NCI-H446 (cell line): ENCODE data around the gene TCF7L1.
"Not testable (repeated sequence)": the region's sequence is repeated elsewhere in the genome, so short reads cannot be mapped to it uniquely, and the experiment has no call there.

Source experiments
- DNase-seq, 2 experiments: peaks; one replicate each; lab custom pipeline; 2025; lab: John Stamatoyannopoulos, UW

Gene TCF7L1

DNA sequence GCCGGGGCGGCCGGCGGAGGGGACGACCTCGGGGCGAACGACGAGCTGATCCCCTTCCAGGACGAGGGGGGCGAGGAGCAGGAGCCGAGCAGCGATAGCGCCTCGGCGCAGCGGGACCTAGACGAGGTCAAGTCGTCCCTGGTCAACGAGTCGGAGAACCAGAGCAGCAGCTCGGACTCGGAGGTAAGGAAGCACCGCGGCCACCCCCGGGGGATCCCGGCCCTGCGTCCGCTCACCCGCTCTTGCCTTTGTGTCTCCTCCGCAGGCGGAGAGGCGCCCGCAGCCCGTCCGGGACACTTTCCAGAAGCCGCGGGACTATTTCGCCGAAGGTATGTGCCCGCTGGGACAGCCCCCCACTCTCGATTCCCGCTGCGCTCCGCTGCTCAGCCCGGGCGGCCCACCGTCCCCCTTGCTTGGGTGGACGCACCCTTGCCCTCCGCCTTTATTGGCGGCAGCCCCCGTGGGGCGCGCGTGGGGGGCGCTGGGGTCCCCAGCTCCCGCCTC lies 611 bp downstream of the TCF7L1 start:
- no peak for DNase-seq

GRCh38 chr2:85134255-85134895 lies 1.2 kb downstream of the TCF7L1 start:
- no peak for DNase-seq

GRCh38 chr2:85134896-85135659 lies 1.9 kb downstream of the TCF7L1 start:
- no peak for DNase-seq

GRCh38 chr2:85135660-85135914 lies 2.4 kb downstream of the TCF7L1 start:
- no peak for DNase-seq

GRCh38 chr2:85137156-85137555 lies 4.0 kb downstream of the TCF7L1 start:
- DNase-seq = no peak

DNA sequence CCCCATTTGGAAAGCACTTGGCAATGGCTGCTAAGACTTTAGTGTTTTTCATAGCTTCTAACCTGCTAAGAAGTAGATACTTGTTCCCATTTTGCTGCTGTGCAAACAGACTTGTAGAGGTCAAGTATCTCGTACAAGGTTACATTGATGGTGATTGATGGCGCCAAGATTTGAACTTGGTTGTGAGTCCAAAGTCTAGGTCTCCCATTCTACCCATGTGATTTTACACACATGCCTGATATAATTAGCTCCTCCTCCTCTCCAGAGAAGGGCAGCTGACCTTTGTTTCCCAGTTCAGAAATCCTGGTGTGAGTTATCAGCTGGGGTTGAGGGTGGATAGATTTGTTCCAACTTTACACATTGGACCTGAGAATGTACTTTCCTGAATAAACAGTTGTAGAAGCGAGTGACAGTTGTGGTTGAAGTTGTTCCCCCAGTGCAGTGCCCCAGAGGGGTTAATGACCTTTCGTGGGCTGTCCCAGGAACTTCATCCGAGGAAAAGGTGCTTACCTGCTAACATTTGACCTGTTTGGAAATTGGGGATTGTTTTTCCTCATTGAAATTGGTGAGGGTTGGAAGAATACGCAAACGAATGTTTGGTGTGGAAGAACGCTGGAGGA lies 10.4 kb downstream of the TCF7L1 start:
- DNase-seq = no peak

DNA sequence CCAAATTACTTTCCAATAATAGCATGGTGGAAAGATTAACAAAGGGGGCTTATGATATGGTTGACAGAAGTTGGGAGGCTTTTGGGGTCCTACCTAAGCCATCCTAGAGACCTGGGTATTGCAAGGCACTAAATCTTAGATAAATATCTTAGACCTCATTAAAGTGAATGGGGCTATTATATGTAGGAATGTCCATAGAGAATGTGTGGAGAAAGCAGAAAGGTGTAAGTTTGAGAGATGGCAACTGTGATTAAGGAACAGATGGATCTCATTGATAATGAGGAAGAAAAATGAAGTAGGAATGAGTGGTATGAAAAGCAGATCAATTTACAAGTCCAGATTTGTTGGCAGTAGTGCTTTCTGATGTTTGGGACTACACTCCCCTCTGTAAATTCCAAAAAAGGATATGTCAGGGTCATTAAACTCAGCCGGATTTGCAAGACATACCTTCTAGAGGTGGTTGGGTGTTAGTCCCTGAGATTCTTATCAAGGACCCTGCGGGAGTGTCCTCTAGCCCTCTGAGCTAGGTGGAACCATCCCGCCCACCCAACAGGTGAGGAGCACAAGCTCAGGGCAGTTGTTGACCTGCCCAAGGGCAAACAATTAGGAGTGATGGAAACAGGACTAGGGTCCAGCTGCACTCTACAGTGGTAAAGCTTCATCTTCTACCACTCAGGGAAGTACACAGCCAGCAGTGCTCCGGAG lies 12.1 kb downstream of the TCF7L1 start:
- DNase-seq = no peak

DNA sequence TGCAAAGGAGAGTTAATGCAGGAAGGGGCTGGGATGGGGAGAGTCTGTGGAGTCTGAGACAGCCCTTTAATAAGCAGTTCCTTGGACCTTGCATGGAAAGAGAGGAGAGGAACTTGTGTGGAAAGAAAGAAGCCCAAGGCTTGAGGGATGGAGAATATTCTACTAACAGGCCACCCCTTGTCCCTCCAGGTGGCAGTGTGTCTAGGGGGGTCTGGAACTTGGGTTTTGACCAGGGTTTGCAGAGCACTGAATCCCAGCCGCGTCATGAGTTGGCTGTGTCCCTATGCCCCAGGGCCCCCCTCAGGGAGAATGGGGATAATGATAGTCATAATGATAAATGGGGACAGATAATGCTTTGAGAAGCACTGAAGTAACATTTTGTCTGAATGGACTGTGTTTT lies 15.0 kb downstream of the TCF7L1 start:
- DNase-seq = no peak

- no peak for DNase-seq
These were observed 17.8 kb downstream of the TCF7L1 start for GRCh38 chr2:85151026-85151425.

GRCh38 chr2:85152895-85153294 lies 19.7 kb downstream of the TCF7L1 start:
- DNase-seq = no peak

- DNase-seq = no peak
These were observed 21.0 kb downstream of the TCF7L1 start for GRCh38 chr2:85154048-85154753.

DNA sequence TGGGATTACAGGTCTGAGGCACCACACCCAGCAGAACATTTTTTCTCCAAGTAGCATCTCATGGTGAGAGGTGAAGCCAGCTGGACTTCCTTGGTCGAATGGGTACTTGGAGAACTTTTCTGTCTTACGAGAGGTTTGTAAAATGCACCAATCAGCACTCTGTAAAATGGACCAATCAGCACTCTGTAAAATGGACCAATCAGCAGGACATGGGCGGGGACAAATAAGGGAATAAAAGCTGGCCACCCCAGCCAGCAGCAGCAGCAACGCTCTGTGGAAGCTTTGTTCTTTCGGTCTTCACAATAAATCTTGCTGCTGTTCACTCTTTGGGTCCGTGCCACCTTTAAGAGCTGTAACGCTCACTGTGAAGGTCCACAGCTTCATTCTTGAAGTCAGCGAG lies 21.9 kb downstream of the TCF7L1 start:
- not testable (repeated sequence) for DNase-seq

DNA sequence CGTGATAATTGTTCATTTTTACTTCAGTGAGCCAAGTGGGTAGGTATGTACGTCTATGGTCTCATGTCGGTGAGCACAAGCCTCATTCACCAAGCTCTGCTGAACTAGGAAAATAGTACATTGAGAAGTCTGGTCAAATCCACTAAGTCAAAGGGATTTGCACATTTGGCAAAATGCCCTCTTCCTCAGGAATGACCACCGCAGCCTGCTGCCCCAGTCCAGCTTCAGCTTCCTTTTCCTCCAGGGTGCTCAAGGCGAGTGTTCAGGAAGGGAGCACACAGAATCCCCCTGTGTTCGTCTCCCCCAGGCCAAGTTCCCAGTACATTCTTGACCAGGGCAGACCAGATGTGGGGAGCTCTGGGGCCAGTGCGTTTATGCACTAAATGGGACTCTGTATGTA lies 23.0 kb downstream of the TCF7L1 start:
- DNase-seq = no peak

GRCh38 chr2:85156619-85157018 lies 23.4 kb downstream of the TCF7L1 start:
- no peak for DNase-seq

DNA sequence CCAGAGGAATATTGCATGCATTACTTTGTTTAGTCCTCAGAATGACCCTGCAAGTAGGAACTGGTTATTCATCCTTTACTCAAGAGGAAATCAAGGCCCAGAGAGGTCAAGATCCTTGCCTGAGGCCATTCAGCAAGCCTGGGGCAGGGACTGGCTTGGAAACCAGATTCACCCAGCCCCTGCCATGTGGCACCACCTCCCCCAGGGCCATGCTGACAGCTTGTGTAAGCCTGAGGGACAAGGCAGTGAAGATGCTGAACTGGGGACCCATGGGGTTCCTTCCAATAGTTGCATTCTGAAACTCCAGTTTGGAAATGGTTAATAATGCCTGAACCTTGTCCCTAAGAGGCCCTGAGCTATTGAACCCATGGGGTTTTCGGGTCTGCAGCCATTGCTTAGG lies 24.2 kb downstream of the TCF7L1 start:
- DNase-seq = no peak

- DNase-seq = no peak
These were observed 25.5 kb downstream of the TCF7L1 start for GRCh38 chr2:85158559-85159273.

DNA sequence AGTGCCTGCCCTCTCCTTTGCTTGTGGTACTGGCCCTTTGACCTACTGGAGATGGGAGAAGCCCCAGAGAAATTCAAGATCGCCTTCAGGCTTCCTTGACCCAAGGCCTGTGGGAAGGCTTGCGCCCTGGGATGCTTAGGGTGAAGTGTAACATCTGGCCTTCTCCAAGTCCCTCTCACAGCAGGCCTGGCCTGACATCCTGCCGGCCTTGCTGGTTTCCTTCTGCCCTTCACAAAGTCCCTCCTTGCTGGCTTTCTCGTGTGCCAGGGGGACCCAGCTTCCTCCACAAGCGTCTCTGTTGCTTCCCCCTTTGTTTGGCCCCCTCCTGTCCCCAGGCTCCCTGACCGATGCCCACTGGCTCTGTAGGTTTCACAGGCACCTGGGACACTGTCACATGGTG lies 26.4 kb downstream of the TCF7L1 start:
- DNase-seq = no peak

- no peak for DNase-seq
These were observed 28.1 kb downstream of the TCF7L1 start for GRCh38 chr2:85160966-85161960.

DNA sequence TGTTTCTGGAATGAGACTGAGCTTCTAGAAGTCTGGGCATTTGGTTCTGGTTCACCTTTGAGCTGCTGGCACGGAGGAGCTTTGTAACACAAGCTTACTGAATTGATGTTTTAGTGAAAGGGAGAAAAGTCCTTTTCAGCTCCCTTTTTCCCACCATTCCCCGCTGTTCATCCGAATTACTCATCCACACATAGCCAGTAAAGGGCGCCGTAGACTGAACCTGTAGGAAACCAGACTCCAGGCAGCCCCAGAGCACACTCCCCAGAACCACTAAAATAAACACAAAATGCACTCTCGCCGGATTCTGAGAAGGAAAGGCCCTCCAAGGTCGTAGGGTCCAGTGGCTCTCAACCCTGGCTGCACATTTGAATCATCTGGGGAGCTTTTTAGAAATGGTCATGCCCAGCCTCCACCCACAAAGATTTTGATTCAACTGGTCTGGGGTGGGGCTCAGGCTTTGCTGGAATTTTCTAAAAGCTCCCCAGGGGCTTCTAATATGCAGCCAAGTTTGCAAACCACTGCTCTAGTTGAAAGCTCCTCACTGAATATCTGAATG lies 29.6 kb downstream of the TCF7L1 start:
- DNase-seq = no peak

- no peak for DNase-seq
These were observed 30.5 kb downstream of the TCF7L1 start for GRCh38 chr2:85163675-85164074.
